ENCODE data around the gene SLIT3. TPM values are rescaled to one million over a fixed set of nuclear protein-coding genes. Genes with fewer than 3 reads are reported as not detected.

Gene SLIT3
- polyA plus RNA-seq, 1 of the 3 experiments (the other 2 are of a cell fraction) = 119 TPM

DNA sequence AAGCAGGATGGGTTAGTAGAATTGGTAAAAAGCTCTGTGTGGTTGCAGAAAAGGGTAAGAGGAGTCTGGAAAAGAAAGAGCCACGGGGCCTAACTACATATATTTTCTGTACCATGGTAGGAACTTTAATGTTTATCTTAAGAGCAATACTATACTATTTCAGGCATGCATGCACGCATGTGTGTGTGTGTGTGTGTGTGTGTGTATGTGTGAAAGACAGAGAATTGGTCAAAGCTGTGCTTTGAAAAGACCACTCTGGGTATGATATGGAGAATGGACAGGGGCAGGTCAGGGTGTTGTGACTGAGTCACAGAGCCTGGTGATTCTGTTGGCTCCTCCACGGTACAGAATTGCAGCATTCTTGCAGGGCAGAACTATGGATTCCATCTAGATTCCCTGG lies 339.3 kb downstream of the SLIT3 start:
- Histone ChIP-seq H3K27ac (ENCODE audit: low read depth in 2 of 2, low read length in 1 of 2) (no peak overlapping the region; a peak in 1 of 4 replicates), H3K4me1 (ENCODE audit: control insufficient read depth in 1 of 2, insufficient read depth in 2 of 2, low read depth in 1 of 2, low read length in 1 of 2) (peaks cover 0 to 8% of the 10 kb centered on the region in 2 experiments; a peak in 1 of 4 replicates), H3K36me3 (replicated peaks in 1 of 2; ENCODE audit: control insufficient read depth in 1 of 2, insufficient read depth in 2 of 2, low read length in 1 of 2) (peaks cover 0 to 16% of the 10 kb centered on the region in 2 experiments), H4K20me1 (ENCODE audit: insufficient read depth) (no peaks in the 10 kb centered on the region), H3K9ac (no peak overlapping the region), H3K27me3 (ENCODE audit: insufficient read depth) (no peaks in the 10 kb centered on the region), H3K4me2 (no peak overlapping the region), H3K79me2 (ENCODE audit: insufficient read depth) (no peaks in the 10 kb centered on the region), H3K9me3 (no peaks in the 10 kb centered on the region), H3F3A (replicated peaks; ENCODE audit: insufficient read depth) (no peaks in the 10 kb centered on the region), H3K4me3 (ENCODE audit: low read depth in 2 of 2, low read length in 1 of 2) (no peak overlapping the region), H3K9me2 (no peaks in the 10 kb centered on the region), H2AFZ (ENCODE audit: low read depth) (no peak overlapping the region)
- no peak for DNase-seq
- TF ChIP-seq, protein P1, sequence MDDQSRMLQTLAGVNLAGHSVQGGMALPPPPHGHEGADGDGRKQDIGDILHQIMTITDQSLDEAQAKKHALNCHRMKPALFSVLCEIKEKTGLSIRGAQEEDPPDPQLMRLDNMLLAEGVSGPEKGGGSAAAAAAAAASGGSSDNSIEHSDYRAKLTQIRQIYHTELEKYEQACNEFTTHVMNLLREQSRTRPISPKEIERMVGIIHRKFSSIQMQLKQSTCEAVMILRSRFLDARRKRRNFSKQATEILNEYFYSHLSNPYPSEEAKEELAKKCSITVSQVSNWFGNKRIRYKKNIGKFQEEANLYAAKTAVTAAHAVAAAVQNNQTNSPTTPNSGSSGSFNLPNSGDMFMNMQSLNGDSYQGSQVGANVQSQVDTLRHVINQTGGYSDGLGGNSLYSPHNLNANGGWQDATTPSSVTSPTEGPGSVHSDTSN (IDR thresholded peaks at IDR 0.05) = no peak
- TF ChIP-seq USF2 (IDR thresholded peaks at IDR 0.05; ENCODE audit: borderline replicate concordance, low read depth, low read length) = no peak
- TF ChIP-seq POLR2AphosphoS5 (IDR thresholded peaks at IDR 0.05; ENCODE audit: low read depth, low read length) = no peak
- TF ChIP-seq NFIC (IDR thresholded peaks at IDR 0.05; ENCODE audit: borderline replicate concordance) = no peak
- TF ChIP-seq MAX (IDR thresholded peaks at IDR 0.05; ENCODE audit: low read depth) = no peak
- TF ChIP-seq EZH2phosphoT487 (IDR thresholded peaks at IDR 0.05; ENCODE audit: borderline replicate concordance, low read depth) = no peak
- TF ChIP-seq CTCF (IDR thresholded peaks at IDR 0.05) = no peak
- no peak for TF ChIP-seq JUND (IDR thresholded peaks at IDR 0.05)
- no peak for TF ChIP-seq SIN3A (IDR thresholded peaks at IDR 0.05; ENCODE audit: borderline replicate concordance, low read depth, low read length)
- TF ChIP-seq TCF12 (IDR thresholded peaks at IDR 0.05) = no peak
- TF ChIP-seq ELF1 (IDR thresholded peaks at IDR 0.05) = no peak
- TF ChIP-seq GABPA (IDR thresholded peaks at IDR 0.05; ENCODE audit: low read depth) = no peak
- TF ChIP-seq YY1 (IDR thresholded peaks at IDR 0.05; ENCODE audit: low read depth) = no peak
- no peak for TF ChIP-seq USF1 (IDR thresholded peaks at IDR 0.05; ENCODE audit: borderline replicate concordance, low read depth)
- TF ChIP-seq TAF1 (IDR thresholded peaks at IDR 0.05; ENCODE audit: borderline replicate concordance, low read depth, low read length) = no peak
- no peak for TF ChIP-seq EP300 (IDR thresholded peaks at IDR 0.05; ENCODE audit: borderline replicate concordance in 1 of 2, low read depth in 1 of 2, low read length in 1 of 2)
- TF ChIP-seq, protein P2, sequence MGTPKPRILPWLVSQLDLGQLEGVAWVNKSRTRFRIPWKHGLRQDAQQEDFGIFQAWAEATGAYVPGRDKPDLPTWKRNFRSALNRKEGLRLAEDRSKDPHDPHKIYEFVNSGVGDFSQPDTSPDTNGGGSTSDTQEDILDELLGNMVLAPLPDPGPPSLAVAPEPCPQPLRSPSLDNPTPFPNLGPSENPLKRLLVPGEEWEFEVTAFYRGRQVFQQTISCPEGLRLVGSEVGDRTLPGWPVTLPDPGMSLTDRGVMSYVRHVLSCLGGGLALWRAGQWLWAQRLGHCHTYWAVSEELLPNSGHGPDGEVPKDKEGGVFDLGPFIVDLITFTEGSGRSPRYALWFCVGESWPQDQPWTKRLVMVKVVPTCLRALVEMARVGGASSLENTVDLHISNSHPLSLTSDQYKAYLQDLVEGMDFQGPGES (IDR thresholded peaks at IDR 0.05; ENCODE audit: low read depth, low read length) = no peak
- CTCF ChIA-PET = interaction anchor here (0.6 to 2.0 kb wide), 3 partner anchors 8 to 360 kb away, joined by 3 to 8 read pairs (median 4); no protein-coding TSS in a partner anchor
- POLR2A ChIA-PET = no interaction called here
- WGBS (ENCODE audit: low lambda C conversion rate) = 79% methylated on average over 3 of the region's 3 CpGs

Measured in SK-N-SH (cell line).